Ovary (tissue), 9 donors: ENCODE results near the gene NTRK1. TPM values are rescaled to one million over a fixed set of nuclear protein-coding genes. Genes with fewer than 3 reads are reported as not detected.

Experiments used
- DNase-seq, 5 donors: peaks; one replicate each; pipeline ENCODE4 v3.0.0-alpha.2; 2019 to 2020
- H3K27ac ChIP-seq, 2 donors: fragments of 200-600 bp; one replicate each; pipeline versions ENCODE4 v1.5.1 to v1.8.0; 2019 to 2022
- H3K27me3 ChIP-seq: fragments of 200-600 bp; one replicate; pipeline ENCODE4 v1.8.0; 2022
- H3K36me3 ChIP-seq: fragments of 200-600 bp; sonication (generic); one replicate; pipeline ENCODE4 v1.5.1; 2019
- H3K4me1 ChIP-seq: one replicate; pipeline ENCODE4 v1.8.1; 2013; ENCODE audit warnings: mild to moderate bottlenecking, moderate library complexity; ENCODE audit not compliant: insufficient read depth
- H3K4me3 ChIP-seq: fragments of 200-600 bp; sonication (generic); one replicate; pipeline ENCODE4 v1.5.1; 2017
- H3K9me3 ChIP-seq, 2 donors: fragments of 200-600 bp in 1 of 2; sonication (generic) in 1 of 2; one replicate each; pipeline versions ENCODE4 v1.5.1 to v1.8.1; 2013 to 2019; ENCODE audit warnings: mild to moderate bottlenecking in 1 of 2, moderate library complexity in 1 of 2
- EP300 ChIP-seq: sonication (generic); formaldehyde crosslinking; IDR thresholded peaks from one replicate; pipeline ENCODE4 v1.6.1; 2017; ENCODE audit warnings: antibody characterized with exemption
- POLR2A ChIP-seq: fragments of 450-650 bp; IDR thresholded peaks from one replicate; pipeline ENCODE4 v1.6.1; 2017; ENCODE audit warnings: antibody characterized with exemption, mild to moderate bottlenecking, moderate library complexity
- WGBS, 3 donors: extraction: QIAGEN DNeasy Blood & Tissue Kit in 1 of 3; methylation state at CpG; one replicate each; pipeline versions ENCODE4 v1.1.5 to v1.1.7; 2013 to 2017; 5-methylcytosine and 5-hydroxymethylcytosine counted together
- intact Hi-C, 4 donors: fragments of 100-400 bp; cut with DNase I; formaldehyde crosslinking; loops; one replicate each; pipeline versions ENCODE4 v1.11.0 to v1.15.1; 2022 to 2023
- polyA plus RNA-seq, 2 donors: library from polyadenylated mRNA; stranded (reverse); fragments of 200-250 nt in 1 of 2; fragments of 350-450 nt in 1 of 2; fragmentation: Illumina TruSeq in 1 of 2; extraction: RNeasy Lipid Tissue Mini Kit (QIAGEN cat#74804) in 1 of 2; gene quantifications; one replicate each; pipeline ENCODE4 v1.2.3, GENCODE V29; 2013 to 2014
- total RNA-seq, 7 donors: library from RNA; depleted of rRNA in 2 of 7; stranded (reverse); fragments of >200 nt in 2 of 7; fragmentation: NEBNext Ultra II Directional in 3 of 7; extraction: Animal tissue kit (Norgen Biotek cat#: 25700) in 3 of 7; gene quantifications; one replicate each; pipeline versions ENCODE4 v1.1.0 to v1.2.4, GENCODE V29; 2016 to 2023
- TF ChIP-seq, protein P1 (sequence below), 3 donors: fragments of 450-650 bp in 2 of 3; fragments of 200-600 bp in 1 of 3; IDR thresholded peaks; one replicate each; pipeline versions ENCODE4 v1.5.1 to v1.8.0; 2016 to 2022; ENCODE audit warnings: antibody characterized with exemption in 3 of 3, mild to moderate bottlenecking in 1 of 3
- donor health status: DM: no; HTN: no; CAD: no; lungs with moderate emphysema.
- donor health status: DM: no; HTN: no; CAD: no.
- donor health status: Bipolar disorder and iron deficiency.
- donor health status: DM: yes; HTN: yes; CAD: no.
- donor health status: DM: no; HTN: no; CAD: no.
- donor health status: DM: yes; HTN: yes; CAD: no.

NTRK1 gene
- total and polyA plus RNA-seq, 9 donors = 0.11 to 0.92 (median 0.38) TPM; not detected in 4

DNA sequence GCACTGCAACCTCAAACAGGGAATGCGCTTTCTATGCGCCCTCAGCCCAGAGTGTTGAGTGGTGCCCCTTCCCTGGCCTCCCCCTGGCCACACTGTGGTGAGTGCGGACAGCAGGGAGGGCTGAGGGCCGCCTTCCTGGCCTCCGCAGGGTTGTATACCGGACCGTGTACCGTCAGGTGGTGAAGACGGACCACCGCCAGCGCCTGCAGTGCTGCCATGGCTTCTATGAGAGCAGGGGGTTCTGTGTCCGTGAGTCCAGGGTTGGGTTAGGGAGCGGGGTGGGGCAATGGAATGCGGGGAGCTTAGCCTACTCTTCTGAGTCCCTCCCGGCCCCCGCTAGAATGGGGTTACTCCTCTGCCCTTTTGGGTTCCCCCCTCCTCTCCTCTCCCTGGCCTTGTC, 44.5 kb downstream of the NTRK1 start:
- no peak for DNase-seq
- no peaks in the 10 kb centered on the region for H3K36me3 ChIP-seq
- H3K27ac ChIP-seq = no peak overlapping the region
- no peak overlapping the region for H3K4me3 ChIP-seq
- no peaks in the 10 kb centered on the region for H3K9me3 ChIP-seq
- TF ChIP-seq, protein P1, sequence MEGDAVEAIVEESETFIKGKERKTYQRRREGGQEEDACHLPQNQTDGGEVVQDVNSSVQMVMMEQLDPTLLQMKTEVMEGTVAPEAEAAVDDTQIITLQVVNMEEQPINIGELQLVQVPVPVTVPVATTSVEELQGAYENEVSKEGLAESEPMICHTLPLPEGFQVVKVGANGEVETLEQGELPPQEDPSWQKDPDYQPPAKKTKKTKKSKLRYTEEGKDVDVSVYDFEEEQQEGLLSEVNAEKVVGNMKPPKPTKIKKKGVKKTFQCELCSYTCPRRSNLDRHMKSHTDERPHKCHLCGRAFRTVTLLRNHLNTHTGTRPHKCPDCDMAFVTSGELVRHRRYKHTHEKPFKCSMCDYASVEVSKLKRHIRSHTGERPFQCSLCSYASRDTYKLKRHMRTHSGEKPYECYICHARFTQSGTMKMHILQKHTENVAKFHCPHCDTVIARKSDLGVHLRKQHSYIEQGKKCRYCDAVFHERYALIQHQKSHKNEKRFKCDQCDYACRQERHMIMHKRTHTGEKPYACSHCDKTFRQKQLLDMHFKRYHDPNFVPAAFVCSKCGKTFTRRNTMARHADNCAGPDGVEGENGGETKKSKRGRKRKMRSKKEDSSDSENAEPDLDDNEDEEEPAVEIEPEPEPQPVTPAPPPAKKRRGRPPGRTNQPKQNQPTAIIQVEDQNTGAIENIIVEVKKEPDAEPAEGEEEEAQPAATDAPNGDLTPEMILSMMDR (IDR thresholded peaks at IDR 0.05) = no peak
- no peak for TF ChIP-seq POLR2A
- no peak for TF ChIP-seq EP300
- 85 to 94% (median 88%) methylated on average over 10 to 16 of the region's 16 CpGs for WGBS, 3 donors
- H3K27me3 ChIP-seq = no peaks in the 10 kb centered on the region
- intact Hi-C loops = no loop called here
- peaks cover 29% of the 10 kb centered on the region for H3K4me1 ChIP-seq

DNA sequence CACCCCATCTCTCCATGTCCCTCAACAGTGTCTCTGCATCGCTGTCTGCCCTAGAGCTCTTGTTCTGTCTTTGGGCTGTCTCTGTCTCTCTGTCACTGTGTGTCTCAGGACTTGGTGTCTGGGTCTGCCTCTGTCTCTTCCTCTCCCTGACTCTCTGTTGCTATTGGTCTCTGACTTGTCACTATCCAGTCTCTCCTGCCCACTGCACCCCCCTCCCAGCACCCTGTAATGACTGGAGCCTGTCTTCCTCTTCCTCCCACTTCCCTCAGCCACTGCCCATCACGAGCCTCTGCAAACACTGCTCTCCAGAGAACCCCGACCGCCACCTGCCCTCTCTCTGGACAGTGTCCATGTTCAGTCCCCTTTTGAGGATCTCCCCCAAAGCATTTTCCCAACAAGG, 45.0 kb downstream of the NTRK1 start:
- no peak for TF ChIP-seq POLR2A
- TF ChIP-seq, protein P1 (IDR thresholded peaks at IDR 0.05) = no peak
- no peak for TF ChIP-seq EP300
- no peaks in the 10 kb centered on the region for H3K36me3 ChIP-seq
- H3K4me1 ChIP-seq = peaks cover 29% of the 10 kb centered on the region
- H3K27me3 ChIP-seq = no peaks in the 10 kb centered on the region
- H3K9me3 ChIP-seq = no peaks in the 10 kb centered on the region
- intact Hi-C loops = no loop called here
- no peak overlapping the region for H3K27ac ChIP-seq
- H3K4me3 ChIP-seq = no peak overlapping the region
- DNase-seq = no peak
- WGBS, 3 donors = 74 to 80% (median 77%) methylated on average over 4 of the region's 4 CpGs

DNA sequence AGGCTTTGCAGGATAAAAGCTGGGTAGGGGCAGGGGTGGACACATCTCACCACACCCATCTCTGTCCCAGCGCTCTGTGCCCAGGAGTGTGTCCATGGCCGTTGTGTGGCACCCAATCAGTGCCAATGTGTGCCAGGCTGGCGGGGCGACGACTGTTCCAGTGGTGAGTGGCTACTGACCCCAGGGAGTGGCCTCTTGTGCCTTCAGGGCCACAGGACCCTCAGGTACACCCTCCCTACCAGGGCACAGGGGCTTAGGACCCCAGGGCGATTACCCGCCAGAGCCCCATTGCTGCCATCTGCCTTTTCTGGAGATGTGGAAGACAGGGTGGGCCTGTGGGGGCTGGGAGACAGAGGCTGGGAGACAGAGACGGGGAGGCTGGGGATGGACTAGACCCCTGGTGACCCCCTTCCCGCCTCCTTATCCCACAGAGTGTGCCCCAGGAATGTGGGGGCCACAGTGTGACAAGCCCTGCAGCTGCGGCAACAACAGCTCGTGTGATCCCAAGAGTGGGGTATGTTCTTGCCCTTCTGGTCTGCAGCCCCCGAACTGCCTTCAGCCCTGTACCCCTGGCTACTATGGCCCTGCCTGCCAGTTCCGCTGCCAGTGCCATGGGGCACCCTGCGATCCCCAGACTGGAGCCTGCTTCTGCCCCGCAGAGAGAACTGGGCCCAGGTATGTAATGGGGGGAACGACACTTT, 45.7 kb downstream of the NTRK1 start:
- DNase-seq = no peak
- no peak overlapping the region for H3K4me3 ChIP-seq
- no peaks in the 10 kb centered on the region for H3K9me3 ChIP-seq
- intact Hi-C loops = no loop called here
- H3K36me3 ChIP-seq = no peaks in the 10 kb centered on the region
- no peak overlapping the region for H3K27ac ChIP-seq
- WGBS, 3 donors = 93 to 97% (median 93%) methylated on average over 14 to 16 of the region's 16 CpGs
- TF ChIP-seq EP300 (no peak), POLR2A (no peak)
- TF ChIP-seq, protein P1 (IDR thresholded peaks at IDR 0.05) = no peak
- peaks cover 24% of the 10 kb centered on the region for H3K4me1 ChIP-seq
- H3K27me3 ChIP-seq = no peaks in the 10 kb centered on the region

DNA sequence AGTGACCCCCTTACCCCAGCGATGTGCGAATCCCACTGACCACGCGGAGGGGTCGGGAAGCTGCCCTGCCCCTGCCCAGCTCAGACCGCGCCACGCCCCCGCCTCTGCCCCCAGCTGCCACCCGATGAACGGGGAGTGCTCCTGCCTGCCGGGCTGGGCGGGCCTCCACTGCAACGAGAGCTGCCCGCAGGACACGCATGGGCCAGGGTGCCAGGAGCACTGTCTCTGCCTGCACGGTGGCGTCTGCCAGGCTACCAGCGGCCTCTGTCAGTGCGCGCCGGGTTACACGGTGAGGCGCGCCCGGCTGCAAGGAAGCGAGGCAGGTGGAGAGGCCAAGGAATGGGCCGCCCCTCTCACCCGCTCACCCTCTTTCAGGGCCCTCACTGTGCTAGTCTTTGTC, 47.9 kb downstream of the NTRK1 start:
- DNase-seq = no peak
- Histone ChIP-seq H3K4me3 (no peak overlapping the region), H3K36me3 (no peaks in the 10 kb centered on the region), H3K4me1 (peaks cover 10% of the 10 kb centered on the region), H3K27ac (no peak overlapping the region), H3K9me3 (no peaks in the 10 kb centered on the region), H3K27me3 (no peaks in the 10 kb centered on the region)
- intact Hi-C loops = no loop called here
- TF ChIP-seq POLR2A = no peak
- no peak for TF ChIP-seq EP300
- TF ChIP-seq, protein P1 (IDR thresholded peaks at IDR 0.05) = no peak
- 77 to 81% (median 79%) methylated on average over 29 of the region's 29 CpGs for WGBS, 3 donors
